Left colon (tissue), 2 donors: Measurements from ENCODE around the gene VGLL3. TPM values are rescaled to one million over a fixed set of nuclear protein-coding genes. Genes with fewer than 3 reads are reported as not detected.
"Not testable (repeated sequence)": the region's sequence is repeated elsewhere in the genome, so short reads cannot be mapped to it uniquely, and the experiment has no call there.

Experiments
- ATAC-seq: fragments of 200-7000 bp; cut with Tn5 transposase; one replicate; pipeline ENCODE4 v1.9.1; 2020; ENCODE audit warnings: mild to moderate bottlenecking, moderate library complexity
- DNase-seq, 2 donors: peaks; one replicate each; pipeline ENCODE4 v3.0.0-alpha.2; 2020
- intact Hi-C, 2 donors: fragments of 100-400 bp; cut with DNase I in 1 of 2; cut with micrococcal nuclease in 1 of 2; formaldehyde crosslinking; loops; one replicate each; pipeline versions ENCODE4 v1.11.2 to v1.14.0; 2022; cut with DNase I, micrococcal nuclease
- long read RNA-seq: library from polyadenylated mRNA; unstranded; transcript quantifications from one replicate; pipeline ENCODE4 v2.0.0, GENCODE V29; 2021
- total RNA-seq, 2 donors: library from RNA; stranded (reverse); fragmentation: NEBNext Ultra II Directional; extraction: Animal tissue kit (Norgen Biotek cat#: 25700); gene quantifications; one replicate each; pipeline ENCODE4 v1.2.1, GENCODE V29; 2021
- donor health status: DM: no; HTN: no; CAD: no.
- donor health status: DM: yes; HTN: yes; CAD: no.

VGLL3 gene, protein sequence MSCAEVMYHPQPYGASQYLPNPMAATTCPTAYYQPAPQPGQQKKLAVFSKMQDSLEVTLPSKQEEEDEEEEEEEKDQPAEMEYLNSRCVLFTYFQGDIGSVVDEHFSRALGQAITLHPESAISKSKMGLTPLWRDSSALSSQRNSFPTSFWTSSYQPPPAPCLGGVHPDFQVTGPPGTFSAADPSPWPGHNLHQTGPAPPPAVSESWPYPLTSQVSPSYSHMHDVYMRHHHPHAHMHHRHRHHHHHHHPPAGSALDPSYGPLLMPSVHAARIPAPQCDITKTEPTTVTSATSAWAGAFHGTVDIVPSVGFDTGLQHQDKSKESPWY
- total RNA-seq, result 1 to 10 TPM; 1.2 to 5.1 TPM
- long read RNA-seq, partial matches to known transcripts, result 0 of 2 reads
- long read RNA-seq, other reads (novel, unspliced or antisense), result 2 of 2 reads

DNA sequence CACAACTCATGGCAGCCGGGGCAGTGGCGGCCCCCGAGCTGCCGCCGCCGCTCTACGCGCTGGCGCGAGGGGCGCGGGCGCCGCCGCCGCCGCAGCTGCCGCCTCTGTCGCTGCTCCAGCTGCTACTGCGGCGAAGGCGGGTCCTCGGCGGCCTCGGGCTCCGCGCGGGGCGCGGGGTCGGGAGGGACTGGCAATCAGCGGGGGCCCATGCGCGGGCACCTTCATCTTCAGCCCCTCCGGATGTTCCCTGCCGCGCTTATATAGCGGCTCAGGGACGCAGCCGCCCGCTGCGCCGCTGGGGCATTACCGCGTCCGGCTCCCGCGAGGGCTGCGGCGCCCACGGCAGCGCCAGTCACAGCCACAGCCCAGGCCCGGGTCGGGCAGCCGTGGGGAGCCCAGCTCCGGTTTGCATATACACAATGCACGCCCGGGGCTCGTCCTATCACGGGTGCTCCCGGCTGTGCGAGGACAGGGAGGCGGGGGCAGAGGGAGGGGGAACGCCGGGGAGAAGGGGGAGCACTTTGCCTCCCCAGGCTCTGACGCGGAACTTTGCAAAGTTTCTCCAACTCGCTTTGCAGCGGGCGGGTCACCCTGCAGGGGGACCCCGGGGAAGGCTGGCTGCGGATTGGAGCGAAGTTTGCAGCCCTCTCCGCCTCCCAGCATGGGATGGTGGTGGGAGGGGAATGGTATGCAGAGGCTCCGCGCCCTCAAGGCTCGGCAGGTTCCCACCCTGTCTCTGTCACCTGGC is at the start of gene VGLL3:
Gene VGLL3 (minus strand): TSS at position 416 of the 748 bp plus-strand sequence. CDS start 406 bp downstream, at position 10.
- intact Hi-C loops, result no loop called here
- ATAC-seq (peak; percentile 66), DNase-seq (peak; percentile 39 to 66)

DNA sequence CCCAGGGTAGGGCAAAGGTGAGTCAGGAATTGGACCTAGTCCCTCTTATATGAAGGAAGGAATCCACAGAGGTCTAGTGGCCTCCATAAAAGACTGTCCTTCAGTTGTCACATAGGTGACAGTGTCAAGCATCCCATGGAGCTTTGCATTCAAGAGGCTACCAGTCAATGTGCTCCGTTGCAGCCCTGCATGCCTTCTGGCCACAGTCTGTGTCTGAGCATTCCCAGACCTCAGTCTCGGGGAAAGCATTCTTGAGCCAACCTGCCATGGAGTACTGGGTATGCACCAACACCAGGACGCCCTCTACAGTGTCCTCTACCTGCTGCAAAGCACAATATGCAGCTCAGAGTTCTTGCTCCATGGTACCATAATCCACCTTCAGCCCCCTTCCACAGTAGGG is 46.7 kb upstream of the VGLL3 start:
- intact Hi-C loops, result no loop called here
- DNase-seq (no peak), ATAC-seq (no peak)

DNA sequence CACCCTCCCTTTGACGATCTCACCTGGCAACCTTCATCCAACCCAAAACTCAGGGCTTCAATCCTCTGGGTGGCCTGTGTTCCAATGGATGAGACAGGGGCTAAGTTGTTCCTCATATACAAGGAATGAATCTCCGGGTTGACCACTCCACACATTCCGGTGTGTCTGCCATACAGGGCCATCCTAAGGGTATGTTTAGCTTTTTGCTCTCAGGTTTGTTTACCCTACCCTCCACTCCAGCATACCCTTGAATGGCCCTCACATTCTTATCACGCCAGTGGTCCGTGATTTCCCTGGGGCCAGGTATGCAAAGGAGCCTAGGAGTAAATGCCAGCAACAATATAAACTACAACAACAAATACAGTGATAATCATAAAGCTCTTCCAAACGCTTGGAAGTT is 45.7 kb upstream of the VGLL3 start:
- DNase-seq (no peak), ATAC-seq (no peak)
- intact Hi-C loops, result no loop called here

DNA sequence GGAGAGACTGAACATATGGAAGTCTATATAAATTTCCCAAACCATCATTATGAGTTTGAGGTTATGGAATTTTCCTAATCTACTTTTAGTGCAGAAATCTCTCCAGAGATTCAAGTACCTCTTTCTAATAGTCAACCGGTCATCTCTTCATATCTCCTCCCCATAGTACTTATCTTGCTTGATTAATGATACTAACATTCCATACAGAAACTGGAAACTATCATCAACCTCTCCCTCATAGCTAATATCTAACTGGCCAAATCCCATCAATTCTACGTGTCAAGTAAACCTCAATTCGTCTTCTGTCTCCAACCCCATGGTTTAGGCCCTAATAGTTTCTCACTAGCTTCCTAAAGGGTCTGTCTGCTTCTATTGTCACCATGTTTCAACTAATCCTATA is 44.4 kb upstream of the VGLL3 start:
- intact Hi-C loops, result no loop called here
- DNase-seq (no peak), ATAC-seq (no peak)

DNA sequence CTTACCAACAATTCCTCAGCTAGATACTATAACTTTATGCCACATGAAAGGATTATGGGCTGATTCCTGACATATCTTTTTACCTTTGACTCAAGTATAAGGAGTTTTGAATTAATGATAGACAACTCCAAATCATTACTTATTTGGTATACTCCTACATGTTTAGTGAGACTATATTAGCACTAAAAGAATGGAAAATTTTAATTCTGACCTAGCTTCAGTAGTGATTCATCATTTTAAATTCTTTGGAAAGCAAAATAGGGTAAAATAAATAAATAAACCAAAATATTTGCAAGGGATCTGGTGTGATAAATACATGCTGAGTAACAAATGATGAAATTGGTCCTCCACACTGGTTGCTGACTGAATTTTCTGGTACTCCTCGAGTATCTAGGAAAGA is 42.3 kb upstream of the VGLL3 start:
- ATAC-seq (no peak), DNase-seq (no peak)
- intact Hi-C loops, result no loop called here

DNA sequence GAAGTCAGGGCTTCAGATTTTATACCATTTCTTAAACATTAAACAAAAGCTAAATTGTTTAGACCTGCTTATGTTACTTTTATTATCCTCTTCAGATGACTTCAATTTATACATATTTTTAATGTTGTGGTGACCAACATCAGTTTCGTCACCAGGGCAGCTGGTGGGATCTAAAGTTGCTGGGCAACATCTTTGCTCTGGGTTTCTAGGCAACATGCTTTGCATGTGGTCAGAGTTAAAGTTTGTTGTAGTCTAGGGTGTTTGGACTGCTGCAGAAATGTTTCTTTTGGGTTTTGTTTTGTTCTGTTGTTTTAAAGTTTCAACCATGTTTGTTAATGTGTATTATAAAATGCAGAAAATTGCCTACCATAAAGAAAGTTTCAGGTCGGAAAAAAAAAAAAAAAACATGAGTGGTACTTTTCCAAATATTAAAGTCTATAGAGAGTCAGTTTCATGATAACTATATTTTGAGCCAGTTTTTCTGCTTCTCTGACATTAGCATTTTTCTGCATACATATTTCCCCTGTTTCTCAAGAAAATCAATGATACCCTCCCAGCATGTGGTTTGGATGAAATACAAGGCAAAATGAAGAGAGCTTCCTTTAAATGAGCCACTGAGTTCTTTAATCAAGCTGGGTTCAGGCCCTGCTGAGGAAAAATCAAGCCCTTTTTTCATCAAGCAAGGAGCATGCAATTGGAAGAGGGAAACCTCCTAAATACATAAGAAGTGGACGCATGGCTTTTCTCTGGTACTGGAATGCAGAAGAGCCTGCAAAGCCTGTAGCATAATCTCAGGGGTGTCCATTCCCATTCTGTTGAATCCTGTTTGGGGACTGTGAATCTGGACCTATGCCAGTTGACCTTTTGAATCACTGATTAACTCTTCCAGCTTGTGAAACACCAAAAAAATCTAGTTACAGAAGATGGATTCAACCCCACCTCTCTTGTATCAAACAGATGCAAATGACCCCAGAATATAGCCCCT is 35.0 kb upstream of the VGLL3 start:
- no peak for ATAC-seq
- intact Hi-C loops, result no loop called here
- no peak for DNase-seq

DNA sequence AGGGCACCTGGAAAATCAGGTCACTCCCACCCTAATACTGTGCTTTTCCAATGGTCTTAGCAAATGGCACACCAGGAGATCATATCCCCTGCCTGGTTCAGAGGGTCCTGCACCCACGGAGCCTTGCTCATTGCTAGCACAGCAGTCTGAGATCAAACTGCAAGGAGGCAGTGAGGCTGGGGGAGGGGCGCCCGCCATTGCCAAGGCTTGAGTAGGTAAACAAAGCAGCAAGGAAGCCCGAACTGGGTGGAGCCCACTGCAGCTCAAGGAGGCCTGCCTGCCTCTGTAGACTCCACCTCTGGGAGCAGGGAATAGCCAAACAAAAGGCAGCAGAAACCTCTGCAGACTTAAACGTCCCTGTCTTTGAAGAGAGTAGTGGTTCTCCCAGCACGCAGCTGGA is 26.4 kb upstream of the VGLL3 start:
- intact Hi-C loops, DNase-seq, ATAC-seq: not testable (repeated sequence)

DNA sequence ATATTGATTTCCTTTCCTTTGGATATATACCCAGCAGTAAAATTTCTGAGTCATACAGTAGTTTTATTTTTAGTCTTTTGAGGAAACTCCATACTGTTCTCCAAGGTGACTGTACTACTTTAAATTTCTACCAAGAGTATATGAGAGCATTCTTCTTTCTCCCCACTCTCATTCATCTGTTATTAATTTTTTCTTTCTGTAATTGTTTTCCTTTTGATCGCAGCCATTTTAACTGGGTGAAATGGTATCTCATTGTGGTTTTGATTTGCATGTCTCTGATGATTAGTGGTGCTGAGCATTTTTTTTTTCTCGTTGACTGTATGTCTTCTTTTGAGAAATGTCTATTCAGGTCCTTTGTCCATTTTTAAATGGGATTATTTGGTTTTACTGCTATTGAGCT is 18.3 kb upstream of the VGLL3 start:
- no peak for DNase-seq
- intact Hi-C loops, result no loop called here
- no peak for ATAC-seq

DNA sequence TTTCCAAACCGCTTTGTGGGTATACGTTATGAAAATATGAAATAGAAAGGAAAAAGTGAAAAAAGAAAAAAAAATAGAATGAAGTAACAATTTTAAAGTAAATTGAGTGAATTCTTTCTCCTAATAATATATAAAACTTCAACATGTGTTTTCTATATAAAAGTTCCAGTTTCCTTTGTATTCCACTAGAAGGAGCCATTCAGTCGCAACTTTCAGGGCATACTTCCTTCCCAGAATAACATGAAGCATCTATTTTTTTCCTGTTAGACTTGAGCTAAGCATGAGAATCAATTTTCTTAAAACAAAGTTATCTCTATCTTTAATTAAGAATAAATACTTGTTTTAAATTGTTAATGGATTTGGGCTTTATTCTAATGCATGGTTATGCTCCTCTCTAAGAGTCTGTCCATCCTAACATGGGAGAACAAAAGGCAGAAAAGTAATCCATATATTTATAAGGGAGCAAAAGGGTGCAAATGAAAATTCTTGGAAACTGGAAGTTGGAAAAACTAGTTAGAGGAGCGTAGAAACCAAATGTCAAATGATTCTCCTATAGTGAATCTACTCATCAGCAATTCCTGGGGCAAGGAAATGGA is 16.0 kb upstream of the VGLL3 start:
- ATAC-seq (no peak), DNase-seq (no peak)
- intact Hi-C loops, result no loop called here

DNA sequence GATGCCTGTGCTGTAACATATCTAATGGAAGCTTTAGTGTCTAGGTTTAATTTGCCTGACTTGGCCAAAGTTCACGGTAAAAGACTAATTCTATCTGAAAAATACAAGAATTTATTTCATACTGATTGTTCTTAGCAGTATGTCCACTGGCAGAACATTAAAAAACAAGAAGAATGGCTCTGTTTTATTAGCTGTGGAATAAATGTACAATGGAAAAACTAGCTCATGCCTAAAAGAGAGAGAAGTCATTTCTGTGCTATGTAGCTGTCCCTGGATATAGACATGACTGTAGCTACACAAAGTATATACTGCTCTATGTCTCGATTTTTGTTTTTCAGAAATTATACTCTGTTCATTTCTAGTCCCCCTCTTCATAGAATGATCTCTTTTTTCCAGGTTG is 13.9 kb upstream of the VGLL3 start:
- intact Hi-C loops, result no loop called here
- DNase-seq (no peak), ATAC-seq (no peak)

DNA sequence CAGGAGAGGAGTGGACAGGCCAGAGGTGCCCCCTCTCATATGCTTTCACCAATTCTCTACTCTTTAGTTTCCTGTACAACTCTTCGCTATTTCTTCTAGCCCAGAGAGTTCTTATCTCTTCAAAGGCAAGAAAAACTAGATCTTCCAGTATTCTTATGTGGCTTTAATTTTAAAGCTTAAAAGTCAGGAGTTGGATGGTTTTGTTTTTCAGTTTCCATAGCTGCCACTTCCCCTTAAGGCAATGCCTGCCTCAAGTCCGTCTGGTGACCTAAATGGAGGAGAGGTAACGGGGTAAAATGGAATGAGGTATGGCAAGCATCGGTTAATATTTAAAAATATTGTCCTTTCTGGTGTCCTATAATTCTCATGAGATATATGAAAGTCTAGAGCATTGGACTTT is 11.4 kb upstream of the VGLL3 start:
- intact Hi-C loops, result no loop called here
- DNase-seq (no peak), ATAC-seq (no peak)

DNA sequence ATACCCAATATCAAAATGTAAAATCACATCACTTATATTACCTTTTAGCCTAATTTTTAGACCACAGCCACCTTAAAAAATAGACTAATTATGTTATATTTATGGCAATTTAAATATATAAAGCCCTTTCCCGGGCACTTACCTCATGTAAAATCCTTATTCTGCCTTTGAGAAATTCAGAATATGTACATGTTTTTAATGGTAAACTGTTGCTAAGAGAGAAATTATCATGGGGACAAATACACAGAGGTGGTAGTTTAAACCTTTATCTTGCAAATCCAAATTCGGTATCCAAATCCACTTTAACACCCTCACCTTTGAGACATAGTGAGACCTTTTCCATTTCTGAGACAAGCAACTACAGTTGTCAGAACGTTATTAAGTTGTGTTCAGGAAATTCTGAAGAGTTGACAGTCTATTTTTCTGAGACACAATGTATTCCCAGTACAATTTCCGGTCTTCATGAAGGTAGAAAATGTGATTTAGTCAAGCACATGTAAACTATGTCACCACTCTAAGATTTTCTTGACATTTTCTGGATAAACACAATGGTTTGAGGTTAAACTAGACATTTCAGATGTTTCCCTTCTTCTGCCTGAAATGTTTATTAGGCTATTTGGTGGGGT is 10.6 kb upstream of the VGLL3 start:
- intact Hi-C loops, result no loop called here
- DNase-seq, result no peak
- ATAC-seq, result no peak

DNA sequence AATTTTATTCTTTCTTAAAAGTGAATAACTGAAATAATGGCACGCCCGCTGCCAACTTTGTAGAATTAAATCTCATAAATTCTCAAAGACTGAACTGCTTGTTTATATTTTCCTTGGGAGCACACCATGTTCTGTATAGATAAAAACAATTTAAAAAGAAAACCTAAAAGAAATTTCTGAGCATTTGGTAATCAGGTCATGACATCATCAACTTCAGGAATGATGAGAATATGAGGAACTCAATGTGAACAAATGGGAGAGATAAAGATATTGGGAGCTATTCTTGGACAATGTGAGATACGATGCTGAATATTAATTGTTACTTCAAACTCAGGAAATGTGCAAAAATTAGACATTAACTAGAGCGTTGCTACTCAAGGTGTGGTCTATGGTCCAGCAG is 10.0 kb upstream of the VGLL3 start:
- intact Hi-C loops, result no loop called here
- ATAC-seq, result no peak
- DNase-seq, result no peak

DNA sequence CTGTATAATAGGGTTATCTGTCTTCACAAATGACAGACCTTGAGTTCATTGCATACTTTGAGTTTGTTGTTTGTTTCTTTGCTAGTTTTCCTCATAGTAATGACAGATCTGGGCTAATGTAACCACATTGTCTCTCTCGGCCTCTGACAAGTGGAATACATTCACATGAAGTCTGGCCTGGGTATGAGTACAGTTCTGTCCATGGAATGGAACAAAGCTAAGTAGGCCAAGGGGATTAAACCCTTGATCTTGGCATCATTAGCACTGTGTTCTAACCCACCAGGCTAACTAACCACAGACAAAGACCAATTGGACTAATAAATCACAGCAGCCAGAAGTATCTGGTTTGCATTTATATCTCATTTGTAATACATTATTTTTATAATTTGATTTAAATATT is 7.6 kb upstream of the VGLL3 start:
- no peak for ATAC-seq
- no peak for DNase-seq
- intact Hi-C loops, result no loop called here

DNA sequence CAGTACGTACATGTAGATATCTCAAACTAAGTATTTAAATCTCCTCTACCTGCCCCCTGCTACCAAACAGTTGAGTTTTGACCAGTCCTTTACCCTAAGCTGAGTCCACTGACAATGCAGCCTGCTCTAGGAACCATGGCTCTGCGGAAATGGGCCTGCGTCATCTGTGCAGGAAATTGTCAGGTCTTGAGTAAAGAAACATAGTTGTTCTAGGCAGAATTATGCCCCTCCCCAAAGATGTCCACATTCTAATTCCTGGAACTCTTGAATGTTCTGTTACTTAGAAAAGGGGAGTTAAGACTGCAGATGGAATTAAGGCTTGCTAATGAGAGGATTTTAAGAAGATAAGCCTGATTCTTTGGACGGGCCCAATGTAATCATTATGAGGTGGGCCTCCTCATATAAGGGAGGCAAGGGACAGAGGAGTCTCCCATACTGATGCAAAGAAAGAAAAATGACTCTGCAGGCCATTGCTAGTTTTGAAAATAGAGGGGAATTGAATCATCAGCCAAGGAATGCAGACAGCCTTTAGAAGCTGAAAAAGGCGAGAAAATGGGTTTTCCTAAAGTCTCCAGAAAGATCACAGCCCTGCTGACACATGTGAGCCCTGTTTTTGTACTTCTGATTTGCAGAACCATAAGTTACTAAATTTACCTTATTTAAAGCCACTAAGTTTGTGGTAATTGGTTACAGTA is 5.5 kb upstream of the VGLL3 start:
- intact Hi-C loops, result no loop called here
- DNase-seq (no peak), ATAC-seq (no peak)

DNA sequence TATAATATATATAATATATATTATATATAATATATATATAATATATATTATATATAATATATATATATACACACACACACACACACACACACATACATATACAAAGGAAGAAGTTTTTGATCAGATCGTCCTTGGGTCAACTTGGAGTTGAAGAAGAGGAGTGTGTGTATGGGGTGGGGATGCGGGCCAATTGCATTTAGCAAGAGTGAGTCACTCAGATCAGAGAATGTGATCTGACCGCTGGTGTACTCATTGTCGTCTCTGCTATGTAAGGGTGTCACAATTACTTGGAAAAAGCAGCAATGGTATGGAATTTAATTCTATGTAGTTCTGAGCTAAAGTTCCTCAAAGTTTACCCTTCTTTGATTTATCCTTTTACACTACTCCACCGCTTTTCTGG is 4.6 kb upstream of the VGLL3 start:
- ATAC-seq (no peak), DNase-seq (no peak)
- intact Hi-C loops, result no loop called here

DNA sequence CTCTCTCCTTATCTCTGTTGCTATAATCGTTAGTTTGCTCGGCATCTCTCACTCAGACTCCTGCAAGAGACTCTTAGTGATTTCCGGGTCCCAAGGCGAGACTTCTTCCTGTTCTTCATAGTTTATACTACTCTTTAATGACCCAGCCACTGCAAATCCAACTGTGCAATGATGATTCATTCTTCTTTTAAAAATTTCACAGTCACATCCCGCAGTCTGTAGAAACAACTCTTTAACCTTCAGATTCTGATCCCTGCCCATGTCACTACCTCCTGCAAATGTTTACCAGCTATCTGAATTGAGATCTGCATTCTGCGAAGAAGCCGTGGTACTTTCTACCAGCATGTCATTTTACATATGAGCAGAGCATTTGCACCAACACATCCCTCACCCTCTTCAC is 2.8 kb upstream of the VGLL3 start:
- DNase-seq (no peak), ATAC-seq (no peak)
- intact Hi-C loops, result no loop called here

DNA sequence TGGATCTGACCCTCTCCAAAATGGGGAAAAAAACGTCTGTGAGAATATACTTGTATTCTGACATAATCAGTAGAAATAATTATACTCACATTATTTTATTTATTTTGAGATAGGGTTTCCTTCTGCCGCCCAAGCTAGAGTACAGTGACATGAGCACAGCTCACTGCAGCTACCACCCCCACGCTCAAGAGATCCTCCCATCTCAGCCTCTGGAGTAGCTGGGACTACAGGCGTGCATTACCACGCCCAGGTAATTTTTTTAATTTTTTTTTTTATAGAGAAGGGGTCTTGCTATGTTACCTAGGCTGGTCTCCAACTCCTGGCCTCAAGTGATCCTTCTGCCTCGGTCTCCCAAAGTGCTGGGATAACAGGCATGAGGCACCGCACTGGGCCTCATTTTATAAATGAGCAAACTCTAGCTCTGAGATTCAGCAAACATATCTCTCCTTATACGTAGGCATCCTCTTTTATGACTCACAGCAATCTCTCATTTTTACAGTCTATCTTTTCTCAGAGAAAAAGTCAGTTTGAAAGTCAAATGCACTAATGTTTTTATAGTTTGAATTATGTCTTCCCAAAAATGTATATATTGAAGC is 989 bp upstream of the VGLL3 start:
- no peak for DNase-seq
- intact Hi-C loops, result no loop called here
- ATAC-seq, result no peak
